H1 (cell line): ENCODE measurements around the gene VTI1B. TPM values are rescaled to one million over a fixed set of nuclear protein-coding genes. Genes with fewer than 3 reads are reported as not detected.

ENCODE experiments used
- CTCF ChIA-PET: fragments of 300-600 bp; sonication (Branson Sonifier 250); formaldehyde crosslinking; loops from one replicate; lab custom pipeline; 2021; ENCODE audit not compliant: partially characterized antibody; lab: Charles Lee
- POLR2A ChIA-PET: fragments of 300-600 bp; sonication (Branson Sonifier 250); formaldehyde crosslinking; loops from one replicate; lab custom pipeline; 2021; ENCODE audit warnings: inconsistent platforms; ENCODE audit not compliant: partially characterized antibody; lab: Charles Lee
- DNase-seq, 2 experiments: peaks; one replicate each; pipeline versions ENCODE4 v3.0.0 to v3.0.0-alpha.2; 2010 to 2022; ENCODE audit warnings: low spot score in 2 of 2, low read depth in 1 of 2, mixed read lengths in 1 of 2
- FAIRE-seq: peaks from 2 replicates; lab custom pipeline; 2011; peaks lifted over from hg19 to GRCh38; lab: Jason Lieb, UNC
- H2AFZ ChIP-seq: 2 replicates; pipeline ENCODE4 v1.8.1; 2012; ENCODE audit warnings: low read length, inconsistent platforms
- H2AK5ac ChIP-seq: 2 replicates; pipeline ENCODE4 v1.6.1; 2013; ENCODE audit warnings: low read depth, low read length
- H2BK120ac ChIP-seq: replicated peaks from 2 replicates; pipeline ENCODE3; 2013; ENCODE audit warnings: low read depth, low read length, inconsistent platforms
- H2BK12ac ChIP-seq: 2 replicates; pipeline ENCODE4 v1.6.1; 2013; ENCODE audit warnings: low read depth, low read length
- H2BK15ac ChIP-seq: 2 replicates; pipeline ENCODE4 v1.6.1; 2013; ENCODE audit warnings: low read length
- H2BK20ac ChIP-seq: 2 replicates; pipeline ENCODE4 v1.6.1; 2013; ENCODE audit warnings: low read length
- H2BK5ac ChIP-seq: 2 replicates; pipeline ENCODE4 v1.6.1; 2013; ENCODE audit warnings: low read depth, low read length
- H3K14ac ChIP-seq: 2 replicates; pipeline ENCODE4 v1.6.1; 2013; ENCODE audit warnings: inconsistent platforms; ENCODE audit not compliant: insufficient read length
- H3K18ac ChIP-seq: 2 replicates; pipeline ENCODE4 v1.6.1; 2013; ENCODE audit warnings: low read length; ENCODE audit errors: extremely low read depth
- H3K23ac ChIP-seq: 2 replicates; pipeline ENCODE4 v1.6.1; 2013; ENCODE audit warnings: inconsistent platforms; ENCODE audit not compliant: insufficient read length
- H3K23me2 ChIP-seq: 2 replicates; pipeline ENCODE4 v1.6.1; 2013; ENCODE audit warnings: low read depth, low read length
- H3K27ac ChIP-seq: 2 replicates; pipeline ENCODE4 v1.6.1; 2011; ENCODE audit warnings: low read depth, low read length, inconsistent platforms
- H3K27me3 ChIP-seq, 4 experiments: replicated peaks in 1 of 4; 1 replicate in 1 of 4; 2 replicates in 3 of 4; pipeline versions ENCODE4 v1.6.1 to v1.8.1; 2011 to 2013; ENCODE audit warnings: low read length in 3 of 4, mild to moderate bottlenecking in 3 of 4, inconsistent platforms in 2 of 4, mixed read lengths in 2 of 4, moderate library complexity in 1 of 4; ENCODE audit not compliant: control insufficient read depth in 3 of 4, insufficient read depth in 3 of 4; ENCODE audit errors: extremely low read depth in 1 of 4
- H3K36me3 ChIP-seq, 4 experiments: 2 replicates each; pipeline versions ENCODE4 v1.6.1 to v1.8.1; 2011 to 2013; ENCODE audit warnings: mild to moderate bottlenecking in 4 of 4, low read length in 3 of 4, moderate library complexity in 2 of 4, control low read depth in 1 of 4, inconsistent platforms in 1 of 4; ENCODE audit not compliant: insufficient read depth in 4 of 4, control insufficient read depth in 2 of 4
- H3K4ac ChIP-seq: replicated peaks from 2 replicates; pipeline ENCODE3; 2013; ENCODE audit warnings: low read length, low read depth, mixed read lengths, inconsistent platforms; ENCODE audit not compliant: insufficient read length
- H3K4me1 ChIP-seq, 4 experiments: replicated peaks in 1 of 4; 1 replicate in 1 of 4; 2 replicates in 3 of 4; pipeline versions ENCODE4 v1.6.1 to v1.8.1; 2011 to 2013; ENCODE audit warnings: low read length in 3 of 4, inconsistent platforms in 2 of 4, mixed read lengths in 1 of 4; ENCODE audit not compliant: insufficient read depth in 4 of 4, control insufficient read depth in 3 of 4
- H3K4me2 ChIP-seq, 2 experiments: 2 replicates each; pipeline versions ENCODE4 v1.6.1 to v1.8.1; 2011 to 2013; ENCODE audit warnings: low read depth in 2 of 2, low read length in 2 of 2, control low read depth in 1 of 2, inconsistent platforms in 1 of 2, mild to moderate bottlenecking in 1 of 2; ENCODE audit not compliant: insufficient read depth in 1 of 2
- H3K4me3 ChIP-seq, 4 experiments: fragments of 200-600, 300-600 bp in 1 of 4; sonication (generic), shearing (Covaris generic), sonication (Bioruptor Twin) in 1 of 4; 2 replicates each; pipeline versions ENCODE4 v1.5.1 to v1.8.1; 2011 to 2016; ENCODE audit warnings: low read length in 4 of 4, low read depth in 3 of 4, control low read depth in 2 of 4, inconsistent platforms in 2 of 4, mild to moderate bottlenecking in 2 of 4, mixed read lengths in 1 of 4, moderate library complexity in 1 of 4; ENCODE audit not compliant: insufficient read depth in 2 of 4; ENCODE audit errors: extremely low read depth in 1 of 4
- H3K56ac ChIP-seq: replicated peaks from 2 replicates; pipeline ENCODE3; 2013; ENCODE audit warnings: low read depth, mild to moderate bottlenecking, mixed read lengths, low read length, inconsistent platforms; ENCODE audit not compliant: insufficient read length
- H3K79me1 ChIP-seq: 2 replicates; pipeline ENCODE4 v1.6.1; 2013; ENCODE audit warnings: low read depth, low read length, control low read depth
- H3K79me2 ChIP-seq, 2 experiments: 2 replicates each; pipeline versions ENCODE4 v1.6.1 to v1.8.1; 2012 to 2013; ENCODE audit warnings: low read length in 2 of 2, mild to moderate bottlenecking in 2 of 2, inconsistent platforms in 1 of 2; ENCODE audit not compliant: insufficient read depth in 2 of 2, control insufficient read depth in 1 of 2
- H3K9ac ChIP-seq, 4 experiments: replicated peaks in 1 of 4; 1 replicate in 1 of 4; 2 replicates in 3 of 4; pipeline versions ENCODE4 v1.6.1 to v1.8.1; 2011 to 2013; ENCODE audit warnings: low read depth in 3 of 4, low read length in 3 of 4, control low read depth in 2 of 4, mild to moderate bottlenecking in 2 of 4, moderate library complexity in 2 of 4, inconsistent platforms in 1 of 4; ENCODE audit errors: extremely low read depth in 1 of 4
- H3K9me3 ChIP-seq, 2 experiments: 2 replicates each; pipeline versions ENCODE4 v1.6.1 to v1.8.1; 2012 to 2013; ENCODE audit warnings: mild to moderate bottlenecking in 2 of 2, moderate library complexity in 2 of 2, control low read depth in 1 of 2, inconsistent platforms in 1 of 2, low read depth in 1 of 2, low read length in 1 of 2, mixed read lengths in 1 of 2; ENCODE audit not compliant: insufficient read depth in 2 of 2
- H4K20me1 ChIP-seq, 2 experiments: replicated peaks in 1 of 2; 2 replicates each; pipeline versions ENCODE3 to v1.8.1; 2011 to 2013; ENCODE audit warnings: inconsistent platforms in 2 of 2, low read length in 2 of 2, mild to moderate bottlenecking in 1 of 2; ENCODE audit not compliant: insufficient read depth in 2 of 2, control insufficient read depth in 1 of 2
- H4K5ac ChIP-seq: 2 replicates; pipeline ENCODE4 v1.6.1; 2013; ENCODE audit warnings: low read length, low read depth, mixed read lengths, inconsistent platforms; ENCODE audit not compliant: insufficient read length
- H4K8ac ChIP-seq: 2 replicates; pipeline ENCODE4 v1.8.0; 2013; ENCODE audit warnings: mild to moderate bottlenecking, moderate library complexity, low read length, inconsistent platforms; ENCODE audit not compliant: insufficient read depth; ENCODE audit errors: extremely low read depth
- H4K91ac ChIP-seq: replicated peaks from 2 replicates; pipeline ENCODE3; 2013; ENCODE audit warnings: low read length, mixed read lengths, inconsistent platforms; ENCODE audit not compliant: insufficient read length
- ASH2L ChIP-seq: fragments of 200-600, 300-600 bp; sonication (generic); IDR thresholded peaks from one replicate; pipeline ENCODE4 v1.7.1; 2017; ENCODE audit warnings: low read length
- ATF3 ChIP-seq: IDR thresholded peaks from 2 replicates; pipeline ENCODE4 v1.6.1; 2011; ENCODE audit warnings: low read depth, mild to moderate bottlenecking, low read length; ENCODE audit not compliant: insufficient read depth
- CBX8 ChIP-seq: fragments of 300-800, 300-1000 bp; sonication (generic); IDR thresholded peaks from 2 replicates; pipeline ENCODE4 v1.7.1; 2016; ENCODE audit warnings: low read depth, low read length, borderline replicate concordance
- JUN ChIP-seq: IDR thresholded peaks from 2 replicates; pipeline ENCODE4 v1.6.1; 2011; ENCODE audit warnings: low read depth, mild to moderate bottlenecking, improper control_type of control experiment, low read length
- KDM1A ChIP-seq: fragments of 200-600, 300-600 bp; sonication (generic); IDR thresholded peaks from 2 replicates; pipeline ENCODE4 v1.7.1; 2016; ENCODE audit warnings: mild to moderate bottlenecking, low read length, borderline replicate concordance
- NANOG ChIP-seq: IDR thresholded peaks from 2 replicates; pipeline ENCODE4 v1.6.1; 2011; ENCODE audit warnings: low read length, low read depth, mild to moderate bottlenecking, inconsistent platforms; ENCODE audit not compliant: insufficient read depth, poor library complexity, severe bottlenecking
- POLR2AphosphoS5 ChIP-seq: IDR thresholded peaks from 2 replicates; pipeline ENCODE4 v1.6.1; 2011; ENCODE audit warnings: low read depth, low read length
- POU5F1 ChIP-seq: IDR thresholded peaks from 2 replicates; pipeline ENCODE4 v1.6.1; 2011; ENCODE audit warnings: low read depth, mild to moderate bottlenecking, low read length, moderate library complexity
- RFX5 ChIP-seq: IDR thresholded peaks from 2 replicates; pipeline ENCODE4 v1.6.1; 2011; ENCODE audit warnings: low read depth, low read length, improper control_type of control experiment, borderline replicate concordance
- RNF2 ChIP-seq: fragments of 200-900, 300-1000 bp; sonication (generic); IDR thresholded peaks from 2 replicates; pipeline ENCODE4 v1.7.1; 2016; ENCODE audit warnings: borderline replicate concordance, low read depth, mild to moderate bottlenecking, antibody characterized with exemption, low read length; ENCODE audit not compliant: poor library complexity, severe bottlenecking; ENCODE audit errors: missing control alignments
- RXRA ChIP-seq: IDR thresholded peaks from 2 replicates; pipeline ENCODE4 v1.6.1; 2011; ENCODE audit warnings: low read depth, mild to moderate bottlenecking, low read length, moderate library complexity; ENCODE audit not compliant: insufficient read depth
- SP1 ChIP-seq: IDR thresholded peaks from 2 replicates; pipeline ENCODE4 v1.6.1; 2011; ENCODE audit warnings: low read depth, low read length
- TEAD4 ChIP-seq: IDR thresholded peaks from 2 replicates; pipeline ENCODE4 v1.6.1; 2012; ENCODE audit warnings: low read depth, low read length, inconsistent platforms, mixed read lengths
- WGBS, 2 experiments: shearing (Covaris generic) in 1 of 2; methylation state at CpG; one replicate each; pipeline versions ENCODE4 v1.1.6 to v1.1.7; 2013 to 2015; ENCODE audit warnings: low lambda C conversion rate in 2 of 2, mixed read lengths in 2 of 2, inconsistent platforms in 1 of 2, low coverage in 1 of 2, missing lambda C conversion rate in 1 of 2; ENCODE audit not compliant: insufficient replicate concordance in 2 of 2, insufficient coverage in 1 of 2, insufficient read length in 1 of 2; ENCODE audit errors: extremely low coverage in 1 of 2, missing lambda C conversion rate in 1 of 2; 5-methylcytosine and 5-hydroxymethylcytosine counted together
- polyA plus RNA-seq, 7 experiments: library from polyadenylated mRNA; depleted of rRNA in 3 of 7; stranded (reverse) in 5 of 7; unstranded in 2 of 7; fragments of >200 nt in 5 of 7; fragments of 200-250 nt in 2 of 7; gene quantifications; 1 replicate in 5 of 7; 2 replicates in 1 of 7; 4 replicates in 1 of 7; pipeline versions ENCODE4 v1.2.1 to v1.2.3, GENCODE V29; 2011 to 2013; ENCODE audit warnings: missing spikeins in 2 of 7, mixed read lengths in 2 of 7
- total RNA-seq: library from RNA; stranded (reverse); fragmentation: NEBNext Ultra II Directional; extraction: Animal tissue kit (Norgen Biotek cat#: 25700); gene quantifications from 2 replicates; pipeline ENCODE4 v1.2.1, GENCODE V29; 2021

Gene VTI1B
- total and polyA plus RNA-seq, 2 of the 8 experiments (the other 6 are each of a cell fraction or from before 2014, with no cell fraction given), result 28.1 to 98.7 TPM

GRCh38 chr14:67602995-67603545, 71.4 kb downstream of the VTI1B start:
- Histone ChIP-seq H2BK12ac (no peak overlapping the region), H3K56ac (no peak overlapping the region), H3K23me2 (peaks cover 2% of the 10 kb centered on the region; the same call in 1 of the 2 replicates), H4K8ac (no peak overlapping the region), H2AFZ (no peak overlapping the region), H3K4me1 (no peaks in the 10 kb centered on the region; a peak in 1 of 7 replicates), H3K4me2 (no peak overlapping the region), H3K9ac (no peak overlapping the region), H2BK5ac (no peak overlapping the region), H3K18ac (no peak overlapping the region), H2BK120ac (no peak overlapping the region), H3K79me2 (no peaks in the 10 kb centered on the region), H3K14ac (no peak overlapping the region), H3K23ac (no peak overlapping the region), H2BK20ac (no peak overlapping the region), H4K20me1 (no peaks in the 10 kb centered on the region), H3K27ac (no peak overlapping the region), H3K36me3 (no peaks in the 10 kb centered on the region), H3K27me3 (peaks cover 12 to 66% (median 44%) of the 10 kb centered on the region in 4 experiments), H2BK15ac (no peak overlapping the region), H3K4me3 (no peak overlapping the region), H3K4ac (no peak overlapping the region), H4K5ac (no peak overlapping the region), H3K9me3 (no peaks in the 10 kb centered on the region; a peak in 1 of 4 replicates), H3K79me1 (no peaks in the 10 kb centered on the region), H4K91ac (no peak overlapping the region), H2AK5ac (no peak overlapping the region)
- WGBS, 2 experiments, result 75% methylated on average over 5 of the region's 5 CpGs; no CpG with 5 or more reads in 1 of the 2 experiments
- ChIA-PET POLR2A (no interaction called here), CTCF (interaction anchor here (0.6 to 0.7 kb wide), 2 partner anchors 101 to 181 kb away, joined by 3 read pairs; no protein-coding TSS in a partner anchor)
- DNase-seq, result no peak
- FAIRE-seq, result no peak
- no peak for TF ChIP-seq RNF2
- no peak for TF ChIP-seq RFX5
- no peak for TF ChIP-seq ASH2L
- no peak for TF ChIP-seq TEAD4
- TF ChIP-seq POLR2AphosphoS5, result no peak
- TF ChIP-seq CBX8, result no peak
- no peak for TF ChIP-seq ATF3
- TF ChIP-seq NANOG, result no peak
- no peak for TF ChIP-seq KDM1A
- TF ChIP-seq JUN, result no peak
- TF ChIP-seq RXRA, result no peak
- no peak for TF ChIP-seq POU5F1
- TF ChIP-seq SP1, result no peak
